Stimulated activated naive CD4-positive, alpha-beta T cell treated with Interleukin-2 at 50 U/mL for 16 hours (primary cell): ENCODE data around the gene FN3K.
"Not testable (repeated sequence)": the region's sequence is repeated elsewhere in the genome, so short reads cannot be mapped to it uniquely, and the experiment has no call there.

Source experiments
- DNase-seq: peaks from one replicate; lab custom pipeline; 2025; lab: John Stamatoyannopoulos, UW

The FN3K gene

DNA sequence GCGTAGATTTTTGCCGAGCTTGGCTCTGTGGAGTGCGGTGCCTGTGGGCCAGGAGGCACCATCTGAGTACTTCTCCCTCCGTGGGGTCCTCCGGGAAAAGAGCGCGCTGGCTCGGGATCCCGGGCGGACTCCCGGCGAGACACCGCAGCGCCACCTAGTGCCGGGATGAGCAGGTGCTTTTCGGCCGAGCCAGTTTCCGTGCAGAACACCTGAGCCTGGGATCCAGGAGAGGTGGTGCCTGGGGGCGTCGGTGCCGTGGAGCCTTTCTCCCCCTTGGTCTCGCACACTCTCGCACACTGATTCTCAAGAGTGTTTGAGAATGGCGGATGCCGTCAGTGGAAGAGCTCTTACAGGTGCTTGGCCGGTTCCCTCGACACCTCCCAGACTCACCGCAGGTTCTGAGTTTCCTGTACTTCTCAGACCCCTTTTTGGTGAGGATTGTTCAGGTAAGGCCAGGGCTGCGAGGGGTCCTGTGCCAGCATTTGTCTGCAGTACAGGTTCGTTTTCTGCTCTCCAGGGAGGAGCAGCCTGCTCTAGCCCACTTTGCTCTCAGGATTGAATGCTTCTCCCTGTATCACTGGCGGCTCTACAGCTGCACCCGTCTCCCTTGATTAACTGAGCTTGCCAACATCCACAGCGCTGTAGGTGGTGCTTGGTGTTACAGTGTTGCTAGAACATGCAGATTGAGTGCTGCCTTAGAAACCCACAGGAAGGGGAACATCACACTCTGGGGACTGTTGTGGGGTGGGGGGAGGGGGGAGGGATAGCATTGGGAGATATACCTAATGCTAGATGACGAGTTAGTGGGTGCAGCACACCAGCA is 39.8 kb downstream of the FN3K start:
- peak; percentile 13 for DNase-seq

DNA sequence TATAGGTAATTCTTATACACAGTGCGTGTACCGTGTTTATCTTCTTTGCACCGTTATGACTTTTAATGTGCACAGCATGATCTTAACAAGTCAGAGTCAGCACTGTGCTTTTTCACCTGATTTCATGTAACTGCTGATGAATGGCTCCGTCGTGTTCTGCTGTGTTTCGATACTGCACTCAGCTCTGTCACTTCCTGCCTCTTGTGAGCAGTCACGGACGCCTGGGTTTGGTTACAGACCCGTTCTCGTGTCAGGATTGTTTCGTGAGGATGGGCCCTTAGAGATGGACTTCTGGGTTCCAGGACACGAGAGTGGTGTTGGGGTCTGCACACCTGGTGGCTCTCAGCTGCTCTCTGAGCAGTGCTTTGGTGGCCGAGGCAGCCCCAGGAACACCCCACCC is 41.0 kb downstream of the FN3K start:
- DNase-seq: no peak

DNA sequence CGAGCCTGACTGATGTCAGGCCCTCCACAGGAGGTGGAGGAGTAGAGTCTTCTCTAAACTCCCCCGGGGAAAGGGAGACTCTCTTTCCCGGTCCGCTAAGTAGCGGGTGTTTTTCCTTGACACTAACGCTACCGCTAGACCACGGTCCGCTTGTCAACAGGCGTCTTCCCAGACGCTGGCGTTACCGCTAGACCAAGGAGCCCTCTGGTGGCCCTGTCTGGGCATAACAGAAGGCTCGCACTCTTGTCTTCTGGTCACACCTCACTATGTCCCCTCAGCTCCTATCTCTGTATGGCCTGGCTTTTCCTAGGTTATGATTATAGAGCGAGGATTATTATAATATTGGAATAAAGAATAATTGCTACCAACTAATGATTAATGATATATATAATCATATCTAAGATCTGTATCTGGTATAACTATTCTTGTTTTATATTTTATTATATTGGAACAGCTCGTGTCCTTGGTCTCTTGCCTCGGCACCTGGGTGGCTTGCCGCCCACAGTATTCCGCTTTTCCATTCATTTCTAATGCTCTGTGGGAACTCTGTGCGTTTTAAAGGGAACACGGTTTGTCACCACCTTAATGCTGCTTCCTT is 42.5 kb downstream of the FN3K start:
- not testable (repeated sequence) for DNase-seq

DNA sequence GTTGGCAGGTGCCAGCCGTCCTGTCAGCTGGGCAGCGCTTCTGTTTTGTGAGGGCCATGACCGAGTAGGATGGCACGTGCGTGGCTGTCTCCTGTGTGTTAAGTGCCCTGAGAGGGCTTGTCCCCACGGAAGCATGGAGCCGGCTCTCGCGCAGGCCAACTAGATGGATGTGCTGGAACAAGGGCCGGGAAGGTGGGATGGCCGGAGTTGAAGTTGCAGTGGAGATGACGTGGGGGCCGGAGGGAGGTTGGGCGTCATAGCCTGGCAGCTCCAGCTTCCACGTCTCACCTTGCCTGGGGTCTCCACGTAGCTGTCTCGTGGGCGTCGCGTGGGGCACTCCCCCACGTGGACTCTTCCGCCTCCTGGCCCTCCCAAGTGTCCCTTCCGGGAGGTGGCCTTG is 44.1 kb downstream of the FN3K start:
- DNase-seq: no peak

DNA sequence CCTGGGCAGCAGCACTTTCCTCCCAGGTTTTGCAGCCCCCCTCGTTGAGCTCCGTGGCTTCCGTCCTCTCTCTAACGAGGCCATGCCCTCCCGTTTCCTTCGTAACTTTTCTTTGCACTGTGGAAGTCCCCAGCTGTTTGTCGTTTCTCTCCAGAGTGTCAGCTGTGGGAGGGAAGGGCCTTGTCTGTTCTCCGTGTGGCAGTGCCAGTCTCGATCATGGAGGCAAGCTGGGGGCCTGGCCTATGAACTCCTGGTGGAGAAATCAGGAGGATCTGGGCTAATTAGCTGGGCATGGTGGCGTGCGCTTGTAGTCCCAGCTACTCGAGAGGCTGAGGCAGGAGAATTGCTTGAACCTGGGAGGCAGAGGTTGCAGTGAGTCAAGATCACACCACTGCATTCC is 44.8 kb downstream of the FN3K start:
- DNase-seq: no peak

DNA sequence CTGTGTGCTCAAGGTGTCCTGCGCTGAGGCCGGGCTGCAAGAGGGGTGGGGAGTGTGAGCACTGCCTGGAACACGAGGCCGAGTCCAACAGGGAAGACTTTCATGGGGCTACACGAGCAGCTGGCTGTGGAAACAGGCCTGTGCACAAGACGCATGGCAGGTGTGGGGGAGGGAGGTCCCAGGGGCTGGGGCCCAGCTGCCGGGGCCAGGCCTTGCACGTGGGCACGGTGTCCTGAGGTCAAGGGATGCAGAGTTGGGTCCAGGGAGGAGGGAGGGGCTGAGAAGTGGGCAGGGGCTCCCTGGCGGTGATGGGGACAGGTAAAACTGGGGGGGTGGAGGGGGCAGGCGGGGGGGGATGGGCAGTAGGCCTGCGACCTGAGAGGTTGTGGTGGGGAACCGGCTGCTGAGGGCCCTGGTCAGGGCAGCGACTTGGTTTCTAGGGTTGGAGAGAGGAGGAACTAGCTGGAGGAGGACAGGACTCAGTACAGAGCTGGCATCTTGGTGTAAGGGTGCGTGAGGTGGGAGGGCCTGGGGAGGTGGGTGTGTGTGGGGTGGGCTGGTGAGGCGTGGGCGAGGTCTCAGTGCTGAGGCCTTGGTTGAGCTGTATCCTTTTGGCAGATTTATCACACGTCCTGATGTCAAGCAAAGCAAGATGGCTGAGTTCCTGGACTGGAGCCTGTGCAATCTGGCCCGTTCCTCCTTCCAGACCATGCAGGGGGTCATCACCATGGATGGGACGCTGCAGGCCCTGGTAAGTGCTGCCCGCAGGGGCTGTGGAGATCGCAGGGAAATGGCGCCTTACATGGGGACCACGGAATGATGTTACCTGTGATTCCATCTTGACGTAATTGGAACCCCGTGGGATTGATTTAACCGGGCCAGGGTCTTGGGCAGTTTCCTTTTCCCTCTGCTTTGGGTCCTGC is 45.8 kb downstream of the FN3K start:
- DNase-seq: no peak

DNA sequence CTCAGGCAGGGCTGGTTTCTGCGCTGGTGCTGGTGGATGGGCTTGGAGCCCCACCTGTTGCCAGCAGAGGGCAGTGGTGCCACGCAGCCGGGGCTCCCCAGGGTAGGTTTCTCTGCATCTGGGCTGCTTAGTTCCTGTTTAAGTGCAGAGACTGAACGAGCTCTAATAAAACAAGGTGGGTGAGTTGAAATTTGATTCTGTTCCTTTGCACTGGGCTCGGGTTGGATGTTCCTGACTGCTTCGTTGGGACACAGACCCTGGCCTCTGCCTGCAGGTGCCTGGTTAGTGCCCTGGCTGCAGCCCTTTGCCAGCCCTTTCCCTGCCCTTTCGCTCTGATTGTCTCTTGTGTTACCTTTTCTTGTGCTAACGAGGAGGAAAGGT is 46.5 kb downstream of the FN3K start:
- DNase-seq: peak; percentile 69

DNA sequence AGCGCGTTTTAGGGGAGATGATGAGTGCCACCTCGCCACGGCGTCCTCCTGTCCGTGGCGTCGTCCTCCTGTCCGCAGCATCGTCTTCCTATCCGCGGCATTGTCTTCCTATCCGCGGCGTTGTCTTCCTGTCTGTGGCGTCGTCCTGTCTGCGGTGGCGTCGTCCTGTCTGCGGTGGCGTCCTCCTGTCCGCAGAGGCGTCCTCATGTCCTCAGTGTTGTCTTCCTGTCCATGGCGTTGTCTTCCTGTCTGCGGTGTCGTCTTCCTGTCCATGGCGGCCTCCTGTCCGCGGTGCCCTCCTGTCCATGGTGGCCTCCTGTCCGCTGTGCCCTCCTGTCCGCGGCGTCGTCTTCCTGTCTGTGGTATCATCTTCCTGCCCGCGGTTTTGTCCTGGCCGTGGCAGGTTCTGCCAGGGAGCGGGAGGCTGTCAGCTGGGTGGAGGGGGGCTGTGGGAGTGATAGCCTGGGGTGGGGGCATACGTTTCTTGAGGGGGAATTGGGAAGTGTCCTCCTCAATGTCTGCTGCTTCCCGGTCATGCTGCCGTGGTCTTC is 47.3 kb downstream of the FN3K start:
- no peak for DNase-seq

DNA sequence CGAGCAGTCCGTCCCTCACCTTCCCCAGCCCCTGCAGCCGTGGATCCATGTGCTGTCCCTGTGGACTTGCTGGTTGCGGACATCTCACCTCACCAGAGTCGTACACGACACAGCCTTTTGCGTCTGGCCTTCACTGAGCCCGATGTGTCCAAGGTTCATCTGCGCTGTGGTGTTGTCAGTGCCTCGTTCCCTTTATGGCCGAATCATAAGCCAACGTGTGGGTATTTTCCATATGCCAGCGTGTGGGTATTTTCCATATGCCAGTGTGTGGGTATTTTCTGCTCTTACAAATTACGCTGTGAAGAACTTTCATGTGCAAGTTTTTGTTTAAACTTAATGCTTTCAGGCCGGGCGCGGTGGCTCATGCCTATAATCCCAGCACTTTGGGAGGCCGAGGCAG is 48.1 kb downstream of the FN3K start:
- DNase-seq: no peak

DNA sequence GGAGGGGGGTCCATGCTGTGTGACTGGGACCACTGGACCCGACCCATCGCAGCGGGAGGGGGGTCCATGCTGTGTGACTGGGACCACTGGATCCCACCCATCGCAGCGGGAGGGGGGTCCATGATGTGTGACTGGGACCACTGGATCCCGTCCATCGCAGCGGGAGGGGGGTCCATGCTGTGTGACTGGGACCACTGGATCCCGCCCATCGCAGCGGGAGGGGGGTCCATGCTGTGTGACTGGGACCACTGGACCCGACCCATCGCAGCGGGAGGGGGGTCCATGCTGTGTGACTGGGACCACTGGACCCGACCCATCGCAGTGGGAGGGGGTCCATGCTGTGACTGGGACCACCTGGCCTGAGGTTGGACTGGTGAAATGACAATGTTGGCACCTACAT is 50.2 kb downstream of the FN3K start:
- not testable (repeated sequence) for DNase-seq

DNA sequence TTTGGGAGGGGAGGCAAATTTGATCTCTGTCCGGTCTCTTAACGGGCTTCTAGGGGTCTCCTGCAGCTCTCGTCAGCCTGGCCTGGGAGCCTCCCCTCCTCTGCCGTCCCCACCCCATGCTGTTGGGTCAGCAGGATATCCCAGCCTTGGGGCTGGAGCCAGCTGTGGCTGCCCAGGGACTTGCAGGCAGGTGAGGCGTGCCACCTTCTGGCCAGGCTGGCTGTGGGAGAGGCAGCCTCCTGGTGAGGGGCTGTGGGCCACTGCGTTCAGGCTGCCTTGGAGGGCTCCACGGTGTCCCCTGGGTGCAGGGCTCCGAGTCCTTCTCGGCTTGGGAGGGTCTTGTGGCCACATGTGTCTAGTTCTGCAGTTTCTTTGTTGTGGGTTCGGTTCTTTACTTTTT is 51.0 kb downstream of the FN3K start:
- no peak for DNase-seq

DNA sequence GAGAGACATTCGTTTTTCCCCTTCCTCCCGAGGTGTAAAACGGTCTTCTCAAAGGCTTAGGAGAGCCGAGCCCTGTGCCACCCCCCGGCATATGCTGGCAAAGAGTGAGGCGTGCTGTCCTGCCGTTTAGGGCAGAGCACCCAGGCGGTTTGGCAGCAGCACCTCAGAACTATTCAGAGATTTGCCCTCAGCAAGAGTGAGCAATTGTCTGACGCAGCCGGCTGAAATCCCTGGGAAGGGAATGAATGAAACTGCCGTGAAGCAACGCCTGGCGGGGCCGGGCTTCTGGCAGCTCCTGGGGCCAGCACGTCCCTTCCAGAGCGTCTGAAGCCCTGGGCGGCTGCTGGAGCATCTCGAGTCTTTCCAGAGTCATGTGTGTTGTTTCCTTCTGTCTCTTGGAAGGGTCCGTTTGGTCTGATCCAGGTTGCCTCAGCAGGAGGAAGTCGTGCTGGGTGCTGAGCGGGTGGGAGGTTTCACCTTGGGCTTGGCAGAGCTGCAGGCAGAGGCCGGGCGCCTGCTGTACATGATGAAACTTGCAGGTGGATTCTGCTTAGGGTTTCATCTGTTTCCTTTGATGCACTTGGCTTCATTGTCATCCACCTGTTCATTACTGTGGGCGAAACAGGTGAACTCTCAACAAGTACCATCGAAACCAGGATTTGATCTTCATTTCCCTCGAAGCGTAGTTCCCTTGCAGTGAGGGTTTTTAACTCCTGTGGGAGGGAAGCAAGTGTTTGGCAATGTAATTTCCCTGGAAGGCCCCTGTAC is 51.9 kb downstream of the FN3K start:
- DNase-seq: no peak

DNA sequence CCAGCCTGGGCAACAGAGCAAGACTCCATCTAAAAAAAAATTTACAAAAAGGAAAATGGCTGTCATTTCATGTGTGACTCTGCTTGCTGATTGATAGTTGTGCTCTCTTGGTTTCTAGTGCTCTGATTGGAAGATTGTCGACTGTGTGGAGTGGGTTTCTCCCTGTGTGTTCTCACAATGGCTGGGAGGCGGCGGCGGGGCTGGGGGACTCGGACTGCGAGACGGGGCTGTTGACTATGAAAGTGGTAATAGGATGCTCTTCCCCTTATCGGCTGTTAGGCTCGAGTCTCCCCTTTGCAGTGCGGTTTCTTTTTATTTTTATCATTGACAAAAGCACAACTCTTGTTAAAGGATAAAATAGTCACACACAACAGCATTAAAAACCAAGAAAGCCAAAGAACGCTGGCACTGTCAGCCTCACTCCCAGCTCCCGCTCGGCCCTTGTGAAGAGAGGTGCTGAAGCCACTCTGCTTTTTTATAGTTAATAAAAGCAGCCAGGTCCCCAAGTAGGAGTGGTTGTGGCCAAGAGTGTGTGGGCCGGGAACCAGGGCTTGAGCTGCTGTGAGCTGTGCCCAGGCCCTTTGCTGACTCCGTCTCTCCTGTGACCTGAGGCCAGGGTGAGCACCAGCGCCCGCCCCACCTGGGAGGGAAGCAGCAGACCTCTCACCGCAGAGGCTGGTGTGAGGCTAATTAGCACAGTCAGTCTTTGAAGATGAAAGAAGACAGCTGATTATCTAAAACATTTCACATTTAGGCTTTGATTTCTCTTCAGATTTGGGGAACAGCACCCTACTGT is 53.0 kb downstream of the FN3K start:
- no peak for DNase-seq

DNA sequence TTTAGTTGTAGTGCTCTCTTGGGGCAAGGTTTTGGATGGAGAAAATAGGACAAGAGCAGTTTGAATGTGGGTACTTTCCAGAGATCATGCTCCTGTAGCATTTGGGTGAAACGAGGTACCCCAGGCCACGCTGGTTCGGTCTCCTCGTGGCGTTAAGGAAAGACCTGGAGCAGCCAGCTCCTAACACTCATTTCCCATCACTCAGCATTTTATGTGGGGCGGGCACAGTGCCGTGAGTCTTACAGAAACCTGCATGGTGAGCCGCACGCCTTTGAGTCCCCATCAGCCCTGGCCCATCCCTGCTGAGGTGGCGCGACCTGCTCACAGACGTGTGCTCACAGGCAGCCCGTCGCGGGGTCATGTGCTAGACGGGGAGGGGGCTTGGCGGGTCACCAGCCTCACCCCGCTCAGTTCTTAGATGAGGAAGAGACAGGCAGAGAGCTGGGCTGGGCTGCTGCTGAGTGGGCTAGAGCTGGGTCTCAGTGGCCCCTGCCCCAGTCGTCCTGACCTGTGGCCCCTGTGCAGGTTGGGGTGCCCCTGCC is 53.7 kb downstream of the FN3K start:
- DNase-seq: no peak

DNA sequence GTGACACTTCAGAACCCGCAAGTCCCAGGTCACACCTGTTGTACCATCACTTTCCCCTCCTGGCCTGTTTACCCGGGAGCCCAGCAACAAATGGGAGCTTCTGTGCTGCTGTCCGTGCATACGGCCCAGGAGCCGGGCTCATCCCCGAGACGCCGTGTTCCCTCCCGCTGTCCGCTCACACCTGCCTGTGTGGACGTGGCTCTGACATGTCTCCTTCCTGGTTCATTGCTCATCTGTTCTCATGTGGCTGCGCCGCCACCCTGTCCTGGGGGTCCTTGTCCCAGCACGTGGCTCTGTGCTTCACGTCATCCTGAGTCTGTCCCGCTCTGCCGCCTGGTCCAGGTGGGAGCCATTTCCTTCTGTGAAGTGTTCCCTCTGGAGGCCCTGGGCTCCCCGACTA is 54.4 kb downstream of the FN3K start:
- DNase-seq: no peak

DNA sequence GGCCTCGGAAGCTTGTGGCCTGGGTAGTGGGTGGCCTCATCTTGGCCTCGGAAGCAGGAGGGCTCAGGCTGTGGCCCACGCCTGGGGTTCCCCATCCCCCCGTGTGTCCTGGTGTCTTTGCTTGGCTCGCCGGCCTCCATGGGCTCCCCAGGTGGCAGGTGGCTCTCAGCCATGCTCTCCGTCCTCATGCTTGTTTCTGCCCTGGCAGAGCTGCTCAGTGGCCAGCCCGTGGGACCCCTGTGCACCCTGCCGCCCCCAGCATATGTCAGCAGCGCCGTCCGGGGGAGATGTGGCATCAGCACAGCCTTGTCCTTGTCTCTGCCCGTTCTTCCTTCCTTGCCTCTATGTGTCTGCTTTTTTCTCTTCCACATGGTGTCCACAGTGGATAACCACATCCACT is 55.0 kb downstream of the FN3K start:
- DNase-seq: no peak

DNA sequence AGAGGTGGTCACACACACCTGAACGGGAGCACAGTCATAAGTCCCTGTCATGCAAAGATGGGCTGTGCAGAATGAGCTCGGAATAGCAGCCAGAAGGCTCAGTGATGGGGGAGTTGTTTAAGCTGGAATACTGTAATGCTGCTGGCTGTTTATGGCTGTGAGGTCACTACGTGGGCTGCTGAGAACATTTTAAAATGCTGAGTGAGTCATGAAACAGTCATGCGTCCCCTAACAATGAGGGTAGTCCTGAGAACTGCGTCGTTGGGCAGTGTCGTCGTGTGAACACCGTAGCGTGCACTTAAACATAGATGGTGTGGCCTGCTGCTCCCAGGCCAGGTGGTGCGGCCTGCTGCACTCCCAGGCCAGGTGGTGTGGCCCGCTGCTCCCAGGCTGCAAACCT is 56.1 kb downstream of the FN3K start:
- no peak for DNase-seq

DNA sequence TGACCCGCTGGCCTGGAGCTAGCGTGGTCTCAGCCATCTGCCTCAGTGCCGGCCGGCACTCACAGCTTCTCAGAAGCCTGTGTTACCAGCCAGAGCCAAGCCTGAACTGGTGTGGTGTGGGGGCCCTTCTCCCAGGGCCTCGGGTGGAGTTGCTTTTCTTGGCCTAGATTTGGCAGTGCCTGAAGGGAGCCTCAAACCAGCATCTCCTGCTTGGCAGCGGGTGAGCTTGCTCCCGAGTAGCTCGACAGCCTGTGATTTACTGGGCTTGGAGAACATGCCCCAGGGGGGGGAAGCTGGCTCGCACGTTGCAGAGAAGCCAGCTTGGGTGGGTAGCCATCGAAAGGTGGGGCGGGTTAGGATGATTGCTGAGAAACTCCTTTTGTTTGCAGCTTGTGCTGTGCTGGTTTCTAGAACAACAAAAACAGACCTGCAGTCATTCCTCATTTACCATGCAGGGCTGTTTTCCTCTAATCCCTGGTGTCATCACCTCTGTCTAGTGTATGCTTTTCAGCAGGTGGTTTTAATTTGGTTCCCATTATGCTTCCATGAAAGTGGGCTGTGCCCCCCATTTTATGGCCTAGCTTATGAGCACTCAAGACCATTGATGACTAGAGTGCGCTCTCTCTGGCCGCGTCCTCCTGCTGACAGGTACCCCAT is 58.7 kb downstream of the FN3K start:
- DNase-seq: no peak

DNA sequence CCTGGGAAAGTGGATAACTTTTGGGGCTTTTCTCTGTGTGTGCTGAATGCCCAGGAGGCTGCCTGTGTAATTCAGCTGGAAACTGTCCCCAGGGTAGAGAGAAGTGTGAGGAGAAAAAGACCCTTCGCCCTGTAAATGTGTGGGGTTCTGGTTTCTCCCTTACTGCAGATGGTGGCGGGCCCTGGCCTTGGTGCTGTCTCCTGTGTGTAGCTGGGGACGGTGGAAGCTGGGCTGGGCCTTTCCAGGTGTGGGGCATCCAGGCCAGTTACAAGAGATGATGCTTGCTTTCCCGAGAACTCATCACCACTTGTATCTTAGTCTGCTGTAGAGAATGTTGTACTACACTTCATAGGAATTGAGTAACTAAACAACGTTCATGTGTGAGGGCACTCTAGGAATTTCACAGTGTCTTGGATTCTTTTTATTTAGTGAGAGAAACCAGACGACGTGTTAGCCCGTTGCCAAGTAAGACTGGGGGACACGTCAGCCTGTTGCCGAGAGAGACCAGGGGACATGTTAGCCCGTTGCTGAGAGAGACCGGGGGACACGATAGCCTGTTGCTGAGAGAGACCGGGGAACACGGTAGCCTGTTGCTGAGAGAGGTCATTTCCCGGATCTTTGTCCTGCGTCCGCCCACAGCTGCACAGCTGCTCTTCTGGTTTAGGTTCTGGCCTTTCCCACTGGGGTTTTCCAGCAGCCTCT is 59.5 kb downstream of the FN3K start:
- no peak for DNase-seq

DNA sequence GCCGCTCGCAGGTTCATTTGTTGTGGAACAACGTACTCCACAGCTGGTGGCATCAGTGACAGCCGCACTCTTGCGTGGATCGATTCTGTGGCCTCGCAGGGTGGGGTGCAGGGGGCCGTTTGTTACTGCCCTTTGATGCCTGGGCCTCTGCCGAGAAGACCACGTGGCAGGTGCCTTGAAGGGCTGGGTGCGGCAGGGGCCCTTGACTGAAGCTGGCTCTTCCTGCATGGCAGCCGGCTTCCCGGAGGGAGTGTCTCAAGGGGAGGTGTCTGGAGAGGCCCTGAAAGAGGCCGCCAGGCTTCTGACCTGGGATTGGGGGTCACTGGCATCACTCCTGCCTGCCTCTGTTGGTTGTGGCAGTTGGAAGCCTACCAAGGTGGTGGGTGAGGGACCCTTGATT is 60.2 kb downstream of the FN3K start:
- DNase-seq: no peak
